K562 (cell line): ENCODE results near the gene C1orf116. TPM values are rescaled to one million over a fixed set of nuclear protein-coding genes. Genes with fewer than 3 reads are reported as not detected.
A peak's percentile ranks its signal among the peaks of the same experiment; 100 is the strongest.

Source experiments
- ATAC-seq: fragments of 200-7000 bp; cut with Tn5 transposase; 3 replicates; pipeline ENCODE4 v1.9.1; 2020; ENCODE audit warnings: moderate library complexity
- BruUV-seq: library from RNA; stranded (reverse); fragments of 400-500 nt; replicated peaks from 2 replicates; lab custom pipeline; 2021; lab: Mats Ljungman, UMichigan
- CTCF ChIA-PET: fragments of 300-600 bp; formaldehyde crosslinking; extraction: SDS; loops from one replicate; lab custom pipeline; 2021; ENCODE audit warnings: low intra/inter-chr PET ratio; lab: Yijun Ruan, JAX
- POLR2A ChIA-PET: fragments of 300-600, 350-650 bp; sonication (Branson Sonifier 250); formaldehyde crosslinking; extraction: SDS; loops from one replicate; lab custom pipeline; 2021; ENCODE audit warnings: antibody characterized with exemption, inconsistent platforms; lab: Yijun Ruan, JAX
- DNase-seq, 4 experiments: peaks; one replicate each; pipeline versions ENCODE4 v3.0.0 to v3.0.0-alpha.2; 2011 to 2018; ENCODE audit warnings: low spot score in 3 of 4, mixed read lengths in 3 of 4; ENCODE audit errors: extremely low read depth in 1 of 4
- FAIRE-seq: peaks from 2 replicates; lab custom pipeline; 2011; peaks lifted over from hg19 to GRCh38; lab: Jason Lieb, UNC
- H2AFZ ChIP-seq: 2 replicates; pipeline ENCODE4 v1.6.0; 2011; ENCODE audit warnings: low read depth, low read length, control low read depth, inconsistent platforms
- H3K27ac ChIP-seq: fragments of 200-600 bp; 3 replicates; pipeline ENCODE4 v1.8.0; 2011; ENCODE audit warnings: low read depth, mild to moderate bottlenecking, control low read depth, inconsistent platforms, low read length, moderate library complexity, mixed read lengths; ENCODE audit errors: extremely low read depth
- H3K27me3 ChIP-seq, 2 experiments: fragments of 300-600 bp in 1 of 2; 2 replicates in 1 of 2; 3 replicates in 1 of 2; pipeline versions ENCODE4 v1.6.0 to v1.8.0; 2011; ENCODE audit warnings: inconsistent platforms in 2 of 2, low read length in 2 of 2, mild to moderate bottlenecking in 1 of 2, mixed read lengths in 1 of 2, moderate library complexity in 1 of 2; ENCODE audit not compliant: control insufficient read depth in 2 of 2, insufficient read depth in 2 of 2
- H3K36me3 ChIP-seq: fragments of 300-600 bp; 3 replicates; pipeline ENCODE4 v1.8.0; 2011; ENCODE audit warnings: mild to moderate bottlenecking, low read length, inconsistent platforms; ENCODE audit not compliant: control insufficient read depth, insufficient read depth
- H3K4me1 ChIP-seq, 2 experiments: fragments of 200-600 bp in 1 of 2; replicated peaks in 1 of 2; 2 replicates in 1 of 2; 3 replicates in 1 of 2; pipeline versions ENCODE4 v1.5.1 to v1.8.0; 2011; ENCODE audit warnings: inconsistent platforms in 2 of 2, low read length in 2 of 2, mild to moderate bottlenecking in 1 of 2, mixed read lengths in 1 of 2, moderate library complexity in 1 of 2; ENCODE audit not compliant: control insufficient read depth in 2 of 2, insufficient read depth in 2 of 2
- H3K4me2 ChIP-seq: 2 replicates; pipeline ENCODE4 v1.6.1; 2011; ENCODE audit warnings: low read length, control low read depth, inconsistent platforms, mixed read lengths; ENCODE audit not compliant: insufficient read depth
- H3K4me3 ChIP-seq: fragments of 200-600 bp; sonication (generic), shearing (Covaris generic); 2 replicates; pipeline ENCODE4 v1.5.1; 2016; ENCODE audit warnings: control low read depth, inconsistent platforms
- H3K79me2 ChIP-seq: fragments of 200-600 bp; 3 replicates; pipeline ENCODE4 v1.8.0; 2011; ENCODE audit warnings: low read length, inconsistent platforms; ENCODE audit not compliant: control insufficient read depth, insufficient read depth
- H3K9ac ChIP-seq, 2 experiments: 2 replicates each; pipeline versions ENCODE4 v1.6.0 to v1.6.1; 2011; ENCODE audit warnings: low read depth in 2 of 2, low read length in 2 of 2, control low read depth in 1 of 2, inconsistent platforms in 1 of 2, mild to moderate bottlenecking in 1 of 2, mixed read lengths in 1 of 2; ENCODE audit not compliant: insufficient read depth in 1 of 2
- H3K9me1 ChIP-seq: one replicate; pipeline ENCODE4 v1.6.0; 2011; ENCODE audit warnings: inconsistent platforms, mild to moderate bottlenecking, low read length, moderate library complexity; ENCODE audit not compliant: control insufficient read depth, insufficient read depth
- H3K9me3 ChIP-seq: replicated peaks from 2 replicates; pipeline ENCODE4 v1.5.1; 2011; ENCODE audit warnings: low read depth, low read length, inconsistent platforms; ENCODE audit not compliant: control insufficient read depth, insufficient read depth
- H4K20me1 ChIP-seq: replicated peaks from 2 replicates; pipeline ENCODE4 v1.6.1; 2011; ENCODE audit warnings: low read length, inconsistent platforms, mixed read lengths; ENCODE audit not compliant: control insufficient read depth, insufficient read depth
- CEBPG ChIP-seq, 3 experiments: fragments of 200-800 bp in 1 of 3; sonication (Bioruptor generic) in 1 of 3; sonication (generic) in 1 of 3; formaldehyde crosslinking in 1 of 3; IDR thresholded peaks in 2 of 3; conservative IDR thresholded peaks in 1 of 3; 2 replicates each; pipeline versions ENCODE4 v1.6.1 to v1.8.0; 2016 to 2022; ENCODE audit warnings: missing compliant biosample characterization in 2 of 3, missing genetic modification characterization in 2 of 3, mild to moderate bottlenecking in 1 of 3, missing genetic modification reagents in 1 of 3
- HDAC2 ChIP-seq: fragments of 450-650 bp; IDR thresholded peaks from 2 replicates; pipeline ENCODE4 v1.6.1; 2016; ENCODE audit warnings: mild to moderate bottlenecking
- KDM1A ChIP-seq, 2 experiments: fragments of 450-650 bp; IDR thresholded peaks; 2 replicates each; pipeline ENCODE4 v1.6.1; 2016; ENCODE audit warnings: mild to moderate bottlenecking in 2 of 2
- MITF ChIP-seq: IDR thresholded peaks from 2 replicates; pipeline ENCODE4 v1.6.1; 2014; ENCODE audit warnings: antibody characterized with exemption
- NCOA1 ChIP-seq: fragments of 450-650 bp; IDR thresholded peaks from 2 replicates; pipeline ENCODE4 v1.6.1; 2016; ENCODE audit warnings: low read depth
- NFIX ChIP-seq: fragments of 250-450 bp; sonication (Bioruptor Pico); IDR thresholded peaks from 2 replicates; pipeline ENCODE4 v1.4.0; 2020; ENCODE audit warnings: low read depth, mild to moderate bottlenecking, moderate library complexity
- NR2C1 ChIP-seq, 2 experiments: fragments of 450-650 bp; IDR thresholded peaks; 2 replicates each; pipeline ENCODE4 v1.6.1; 2017; ENCODE audit warnings: mild to moderate bottlenecking in 2 of 2, antibody characterized with exemption in 1 of 2, inconsistent platforms in 1 of 2, missing compliant biosample characterization in 1 of 2, missing genetic modification characterization in 1 of 2
- NR2C2 ChIP-seq, 2 experiments: fragments of 200-800 bp in 1 of 2; sonication (Bioruptor generic) in 1 of 2; sonication (generic) in 1 of 2; formaldehyde crosslinking in 1 of 2; IDR thresholded peaks; 2 replicates each; pipeline versions ENCODE4 v1.6.1 to v1.8.0; 2016 to 2022; ENCODE audit warnings: mild to moderate bottlenecking in 1 of 2, missing compliant biosample characterization in 1 of 2, missing genetic modification characterization in 1 of 2, missing genetic modification reagents in 1 of 2
- POLR3G ChIP-seq: IDR thresholded peaks from 2 replicates; pipeline ENCODE4 v1.6.1; 2011; ENCODE audit not compliant: insufficient read length, insufficient replicate concordance; ENCODE audit errors: extremely low read depth
- RBFOX2 ChIP-seq: fragments of 200-400 bp; formaldehyde crosslinking; IDR thresholded peaks from 2 replicates; pipeline ENCODE4 v1.6.1; 2017; ENCODE audit warnings: low read depth, mild to moderate bottlenecking, low read length, moderate library complexity
- RCOR1 ChIP-seq, 2 experiments: IDR thresholded peaks; 2 replicates each; pipeline ENCODE4 v1.6.1; 2012; ENCODE audit warnings: low read depth in 2 of 2, low read length in 2 of 2, borderline replicate concordance in 1 of 2, improper control_type of control experiment in 1 of 2
- SAP30 ChIP-seq: fragments of 200-600 bp; sonication (generic); IDR thresholded peaks from 2 replicates; pipeline ENCODE4 v1.6.1; 2012; ENCODE audit warnings: borderline replicate concordance, low read depth, mild to moderate bottlenecking, moderate library complexity, low read length, control low read depth, inconsistent platforms; ENCODE audit not compliant: insufficient read depth, poor library complexity, severe bottlenecking
- SPI1 ChIP-seq: IDR thresholded peaks from 2 replicates; pipeline ENCODE4 v1.6.1; 2011; ENCODE audit warnings: low read depth, low read length, control low read depth, borderline replicate concordance
- ZNF143 ChIP-seq: sonication (generic); formaldehyde crosslinking; IDR thresholded peaks from 2 replicates; pipeline ENCODE4 v1.9.0; 2022; ENCODE audit warnings: mild to moderate bottlenecking, missing genetic modification reagents
- ZNF740 ChIP-seq, 3 experiments: fragments of 200-800 bp in 1 of 3; sonication (Bioruptor generic) in 1 of 3; sonication (generic) in 1 of 3; formaldehyde crosslinking in 1 of 3; IDR thresholded peaks; 2 replicates each; pipeline versions ENCODE4 v1.6.1 to v1.8.0; 2016 to 2022; ENCODE audit warnings: mild to moderate bottlenecking in 2 of 3, missing compliant biosample characterization in 2 of 3, missing genetic modification characterization in 2 of 3, missing genetic modification reagents in 1 of 3
- ZNF766 ChIP-seq: fragments of 200-800 bp; sonication (Bioruptor generic); conservative IDR thresholded peaks from 2 replicates; pipeline ENCODE4 v1.6.1; 2016; ENCODE audit warnings: missing genetic modification characterization, missing compliant biosample characterization
- WGBS: fragments of 100-300 bp; shearing (Covaris generic); methylation state at CpG from one replicate; pipeline ENCODE4 v1.1.6; 2016; ENCODE audit warnings: low coverage, mixed read lengths; ENCODE audit not compliant: insufficient coverage; ENCODE audit errors: missing lambda C conversion rate; 5-methylcytosine and 5-hydroxymethylcytosine counted together
- in situ Hi-C: fragments of 300-500 bp; cut with MboI; formaldehyde crosslinking; loops from 4 replicates; pipeline ENCODE4 v1.15.0; 2018; ENCODE audit warnings: inconsistent platforms, mixed read lengths
- intact Hi-C: fragments of 100-400 bp; cut with micrococcal nuclease; formaldehyde crosslinking; loops from 2 replicates; pipeline ENCODE4 v1.14.2; 2022
- polyA plus RNA-seq, 8 experiments: library from polyadenylated mRNA; depleted of rRNA in 4 of 8; stranded (reverse) in 5 of 8; unstranded in 3 of 8; fragments of >200 nt; fragmentation: Nextera tagmentation in 2 of 8; fragmentation: Illumina TruSeq in 1 of 8; extraction: Ambion mirVana in 2 of 8; extraction: Trizol in 1 of 8; gene quantifications; 2 replicates each; pipeline versions ENCODE4 v1.2.1 to v1.2.3, GENCODE V29; 2011 to 2014; ENCODE audit warnings: inconsistent platforms in 1 of 8, missing spikeins in 1 of 8
- total RNA-seq, 7 experiments: library from RNA; depleted of rRNA in 6 of 7; stranded (reverse); fragments of >200 nt in 6 of 7; fragmentation: Illumina TruSeq in 2 of 7; extraction: Trizol in 2 of 7; gene quantifications; 2 replicates each; pipeline versions ENCODE4 v1.2.1 to v1.2.3, GENCODE V29; 2011 to 2021; ENCODE audit warnings: low replicate concordance in 1 of 7

C1orf116 gene
- total and polyA plus RNA-seq, 9 of the 15 experiments (the other 6 are each of a cell fraction or from before 2014, with no cell fraction given): 0.62 to 3.0 (median 0.95) TPM

- ATAC-seq (no peak), FAIRE-seq (no peak), DNase-seq (no peak)
- peak overlapping the region in 1 of 2 experiments; percentile 25; a peak in 1 of 4 replicates for H3K9ac ChIP-seq
- peaks cover 13 to 92% of the 10 kb centered on the region in 2 experiments for H3K4me1 ChIP-seq
- CTCF ChIA-PET: no interaction called here
- no peaks in the 10 kb centered on the region for H3K36me3 ChIP-seq
- BruUV-seq: no TSS peak
- no peaks in the 10 kb centered on the region for H4K20me1 ChIP-seq
- H3K9me1 ChIP-seq: no peaks in the 10 kb centered on the region
- intact Hi-C loops (no loop called here), in situ Hi-C loops (no loop called here)
- peak overlapping the region; percentile 59 for H3K4me2 ChIP-seq
- H3K27ac ChIP-seq: peak overlapping the region; percentile 35; the same call in 2 of the 3 replicates
- 24% methylated on average over 5 of the region's 5 CpGs for WGBS
- no peaks in the 10 kb centered on the region for H3K27me3 ChIP-seq
- no peaks in the 10 kb centered on the region for H3K9me3 ChIP-seq
- peaks cover 6% of the 10 kb centered on the region; the same call in 2 of the 3 replicates for H3K79me2 ChIP-seq
- peak overlapping the region; percentile 61 for H2AFZ ChIP-seq
- POLR2A ChIA-PET: interaction anchor here (0.5 to 9.0 kb wide), 6 partner anchors 8 to 803 kb away, joined by 3 to 104 read pairs (median 17); partner anchors contain the start of gene YOD1
- no peak overlapping the region for H3K4me3 ChIP-seq
- no peak for TF ChIP-seq SAP30
- peak in 1 of 2 experiments; percentile 31; a peak in 1 of 4 replicates for TF ChIP-seq KDM1A (IDR thresholded peaks at IDR 0.05)
- no peak for TF ChIP-seq RBFOX2
- TF ChIP-seq SPI1: no peak
- TF ChIP-seq POLR3G: no peak
- TF ChIP-seq NCOA1: no peak
- TF ChIP-seq ZNF766 (CRISPR knock-in tag): no peak
- TF ChIP-seq ZNF740 (CRISPR knock-in tag; IDR thresholded peaks at IDR 0.05): no peak
- TF ChIP-seq ZNF740 (tag; IDR thresholded peaks at IDR 0.05): 0 out of 4 replicates have a peak, but pooled peaks of 1 of the 2 experiments have one; percentile 30
- TF ChIP-seq ZNF143 (CRISPR knock-in tag): no peak
- TF ChIP-seq RCOR1 (IDR thresholded peaks at IDR 0.05; ENCODE audit: borderline replicate concordance in 1 of 2, low read depth in 2 of 2, low read length in 2 of 2): no peak
- no peak for TF ChIP-seq MITF
- no peak for TF ChIP-seq CEBPG (CRISPR knock-in tag; IDR thresholded peaks at IDR 0.05)
- peak; percentile 7 to 66; a peak in 2 of 4 replicates for TF ChIP-seq CEBPG (tag; conservative IDR thresholded peaks at IDR 0.05 in 1 of 2, IDR thresholded peaks at IDR 0.05 in 1 of 2)
- no peak for TF ChIP-seq NFIX (CRISPR knock-in tag)
- peak; percentile 54; the same call in 1 of the 2 replicates for TF ChIP-seq NR2C1 (IDR thresholded peaks at IDR 0.05)
- peak; percentile 78 for TF ChIP-seq NR2C1 (tag; IDR thresholded peaks at IDR 0.05)
- no peak for TF ChIP-seq HDAC2
- TF ChIP-seq NR2C2 (CRISPR knock-in tag; IDR thresholded peaks at IDR 0.05): no peak
- peak; percentile 63; the same call in 1 of the 2 replicates for TF ChIP-seq NR2C2 (tag; IDR thresholded peaks at IDR 0.05)
These were observed 2.0 kb downstream of the C1orf116 start for GRCh38 chr1:207030522-207031009.
